Activated CD4-positive, alpha-beta T cell treated with anti-CD3 and anti-CD28 coated beads, Interleukin-2, amount 10 ng/mL, durations not matched to agents 24 days and 14 days (primary cell): Measurements from ENCODE around the gene RAB5B. TPM values are rescaled to one million over a fixed set of nuclear protein-coding genes. Genes with fewer than 3 reads are reported as not detected.
A peak's percentile ranks its signal among the peaks of the same experiment; 100 is the strongest.
"Not testable (repeated sequence)": the region's sequence is repeated elsewhere in the genome, so short reads cannot be mapped to it uniquely, and the experiment has no call there.

ENCODE experiments used
- DNase-seq: peaks from one replicate; pipeline ENCODE4 v3.0.0; 2022
- H3K27ac Mint-ChIP-seq: one replicate; pipeline ENCODE4 v1.8.0; 2022; ENCODE audit warnings: mild to moderate bottlenecking, mixed read lengths
- H3K27me3 Mint-ChIP-seq: one replicate; pipeline ENCODE4 v1.8.0; 2022; ENCODE audit warnings: mixed read lengths
- H3K36me3 Mint-ChIP-seq: one replicate; pipeline ENCODE4 v1.8.0; 2022; ENCODE audit warnings: low read depth, mild to moderate bottlenecking, mixed read lengths
- H3K4me1 Mint-ChIP-seq: one replicate; pipeline ENCODE4 v1.8.0; 2021; ENCODE audit warnings: mixed read lengths
- H3K4me3 Mint-ChIP-seq: one replicate; pipeline ENCODE4 v1.8.0; 2022; ENCODE audit warnings: mild to moderate bottlenecking, moderate library complexity, mixed read lengths
- H3K9me3 Mint-ChIP-seq: one replicate; pipeline ENCODE4 v1.8.0; 2021; ENCODE audit warnings: mixed read lengths
- intact Hi-C: fragments of 100-400 bp; cut with micrococcal nuclease; formaldehyde crosslinking; loops from one replicate; pipeline ENCODE4 v1.15.1; 2023
- total RNA-seq: library from RNA; stranded (reverse); gene quantifications from 2 replicates; pipeline ENCODE4 v1.2.3, GENCODE V29; 2022

Gene RAB5B
- total RNA-seq, 1 donor from 2014 or later: 40.2 TPM

DNA sequence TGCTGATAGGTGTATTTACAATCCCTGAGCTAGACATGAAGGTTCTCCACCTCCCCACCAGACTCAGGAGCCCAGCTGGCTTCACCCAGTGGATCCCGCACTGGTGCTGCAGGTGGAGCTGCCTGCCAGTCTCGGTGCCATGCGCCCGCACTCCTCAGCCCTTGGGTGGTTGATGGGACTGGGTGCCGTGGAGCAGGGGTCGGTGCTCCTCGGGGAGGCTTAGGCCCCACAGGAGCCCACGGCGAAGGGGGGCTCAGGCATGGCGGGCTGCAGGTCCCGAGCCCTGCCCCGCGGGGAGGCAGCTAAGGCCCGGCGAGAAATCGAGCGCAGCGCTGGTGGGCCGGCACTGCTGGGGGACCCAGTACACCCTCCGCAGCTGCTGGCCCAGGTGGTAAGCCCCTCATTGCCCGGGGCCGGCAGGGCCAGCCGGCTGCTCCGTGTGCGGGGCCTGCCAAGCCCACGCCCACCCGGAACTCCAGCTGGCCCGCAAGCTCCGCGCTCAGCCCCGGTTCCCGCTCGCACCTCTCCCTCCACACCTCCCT lies 26.2 kb downstream of the RAB5B start:
- H3K27me3 Mint-ChIP-seq, H3K9me3 Mint-ChIP-seq, DNase-seq, H3K4me3 Mint-ChIP-seq, intact Hi-C loops, H3K36me3 Mint-ChIP-seq, H3K27ac Mint-ChIP-seq: not testable (repeated sequence)
- peaks cover 26% of the 10 kb centered on the region for H3K4me1 Mint-ChIP-seq

DNA sequence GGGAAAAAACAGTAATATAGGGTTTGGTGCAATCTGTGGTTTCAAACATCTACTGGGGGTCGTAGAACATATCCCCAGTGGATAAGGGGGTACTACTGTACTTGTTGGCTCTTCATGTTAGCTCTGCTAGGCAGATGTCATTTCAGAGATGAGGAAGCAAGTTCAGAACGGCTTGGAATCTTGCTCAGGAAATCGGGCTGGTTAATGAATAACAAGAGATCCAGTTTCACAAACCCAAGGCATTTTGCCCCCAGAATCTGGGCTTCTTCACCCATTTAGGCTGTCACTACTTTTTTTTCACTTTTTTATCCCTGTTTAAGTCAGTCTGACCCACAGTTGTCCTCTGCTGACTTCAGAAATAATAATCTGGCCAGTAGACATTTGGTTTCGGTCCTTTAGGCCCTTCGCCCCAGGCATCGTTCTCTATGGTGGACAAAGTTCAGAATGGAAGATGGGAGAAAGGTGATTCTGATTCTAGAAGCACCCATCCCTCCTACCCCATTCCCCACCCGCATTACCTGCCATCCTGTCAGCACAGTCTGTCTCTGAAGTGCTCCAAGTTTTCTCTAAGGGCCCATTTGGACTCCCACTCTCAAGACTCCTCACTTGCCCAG lies 27.7 kb downstream of the RAB5B start:
- no peak for DNase-seq
- Mint-ChIP-seq H3K4me3 (no peak overlapping the region), H3K36me3 (no peaks in the 10 kb centered on the region), H3K27ac (no peak overlapping the region), H3K27me3 (no peaks in the 10 kb centered on the region), H3K9me3 (no peaks in the 10 kb centered on the region), H3K4me1 (peaks cover 26% of the 10 kb centered on the region)
- intact Hi-C loops: no loop called here

DNA sequence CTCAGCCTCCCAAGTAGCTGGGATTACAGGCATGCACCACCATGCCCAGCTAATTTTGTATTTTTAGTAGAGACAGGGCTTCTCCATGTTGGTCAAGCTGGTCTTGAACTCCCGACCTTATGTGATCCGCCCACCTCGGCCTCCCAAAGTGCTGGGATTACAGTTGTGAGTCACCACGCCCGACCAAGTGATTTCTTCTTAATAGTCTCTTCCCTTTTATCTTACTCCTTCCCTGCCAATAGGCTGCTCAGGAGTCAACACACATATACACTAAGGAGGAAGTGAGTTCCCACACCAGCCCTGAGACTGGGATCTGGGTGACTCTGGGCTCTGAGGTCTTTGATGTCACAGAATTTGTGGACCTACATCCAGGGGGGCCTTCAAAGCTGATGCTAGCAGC lies 29.5 kb downstream of the RAB5B start:
- H3K27me3 Mint-ChIP-seq, H3K27ac Mint-ChIP-seq, DNase-seq, H3K4me3 Mint-ChIP-seq, intact Hi-C loops, H3K9me3 Mint-ChIP-seq, H3K36me3 Mint-ChIP-seq: not testable (repeated sequence)
- peaks cover 24% of the 10 kb centered on the region for H3K4me1 Mint-ChIP-seq

DNA sequence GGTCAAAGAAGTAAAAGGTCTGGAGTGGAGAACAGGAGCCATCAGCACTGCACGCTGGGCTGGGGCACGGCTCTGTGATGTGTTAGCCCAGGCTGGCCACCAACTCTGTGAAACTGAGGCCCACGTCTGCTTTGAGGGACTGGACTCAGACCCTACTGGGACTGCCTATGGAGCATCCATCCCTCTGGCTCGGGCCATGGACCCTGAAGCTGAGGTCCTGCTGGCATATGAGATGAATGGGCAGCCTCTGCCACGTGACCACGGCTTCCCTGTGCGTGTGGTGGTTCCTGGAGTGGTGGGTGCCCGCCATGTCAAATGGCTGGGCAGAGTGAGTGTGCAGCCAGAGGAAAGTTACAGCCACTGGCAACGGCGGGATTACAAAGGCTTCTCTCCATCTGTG lies 30.3 kb downstream of the RAB5B start:
- no peak for DNase-seq
- peak overlapping the region; percentile 59 for H3K27ac Mint-ChIP-seq

DNA sequence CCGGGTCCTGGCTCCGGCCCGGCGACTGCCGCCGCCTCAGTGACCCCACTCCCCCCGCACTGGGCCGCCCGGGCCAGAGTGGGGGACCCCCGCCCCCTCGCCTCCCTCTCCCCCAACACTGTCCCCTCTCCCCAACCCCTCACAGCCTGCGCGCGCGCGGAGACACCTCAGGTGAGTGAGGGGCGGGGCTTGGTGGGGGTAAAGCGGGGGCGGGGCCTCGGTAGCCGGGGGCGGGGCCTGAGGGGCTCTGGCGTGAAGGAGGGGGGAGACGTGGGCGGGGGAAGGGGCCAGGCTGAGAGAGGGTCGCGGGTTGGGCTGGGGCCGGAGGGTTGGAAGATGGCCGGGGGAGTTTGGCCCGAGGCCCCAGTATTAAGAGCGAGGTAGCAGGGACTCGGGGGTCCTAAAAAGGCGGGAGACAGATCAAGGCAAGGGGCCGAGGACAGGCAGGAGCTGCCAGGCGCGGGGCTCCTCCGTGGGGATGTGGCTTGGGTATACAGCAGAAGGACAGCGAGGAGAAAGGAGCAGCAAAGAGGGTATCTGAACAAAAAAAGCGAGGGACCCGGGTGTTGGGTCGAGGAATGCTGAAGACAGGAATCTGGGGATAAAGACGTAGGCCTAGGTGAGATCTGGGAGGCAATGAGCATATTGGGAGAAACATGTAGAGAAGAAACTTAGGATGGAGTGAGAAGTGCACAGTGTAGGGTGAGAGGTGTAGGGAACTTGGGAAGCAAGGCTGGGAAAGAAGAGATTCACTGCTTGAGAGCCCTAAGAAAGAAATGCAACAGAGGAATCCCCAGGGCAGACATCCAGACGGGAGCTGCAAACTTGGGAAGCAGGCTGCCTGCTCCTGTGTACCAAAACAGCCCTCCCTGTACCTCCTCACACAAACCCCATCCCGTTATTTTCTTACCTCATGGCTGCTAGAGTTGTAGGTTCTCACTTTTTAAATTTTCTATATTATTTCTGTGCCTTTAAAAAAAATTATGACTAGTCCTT lies 34.0 kb downstream of the RAB5B start:
- Mint-ChIP-seq H3K36me3 (peaks cover 8% of the 10 kb centered on the region), H3K4me3 (peak overlapping the region; percentile 87), H3K27me3 (no peaks in the 10 kb centered on the region), H3K9me3 (no peaks in the 10 kb centered on the region), H3K27ac (peak overlapping the region; percentile 82), H3K4me1 (peaks cover 32% of the 10 kb centered on the region)
- peak; percentile 89 for DNase-seq
- intact Hi-C loops: loop anchor here (2.0 kb wide), 1 partner anchor 13 kb away; the partner anchor contains the start of gene IKZF4

More for the DNA sequence above, 30.3 kb downstream of the RAB5B start:
- peaks cover 27% of the 10 kb centered on the region for H3K4me1 Mint-ChIP-seq
- intact Hi-C loops: no loop called here
- no peaks in the 10 kb centered on the region for H3K36me3 Mint-ChIP-seq
- no peak overlapping the region for H3K4me3 Mint-ChIP-seq
- H3K9me3 Mint-ChIP-seq: no peaks in the 10 kb centered on the region
- no peaks in the 10 kb centered on the region for H3K27me3 Mint-ChIP-seq

DNA sequence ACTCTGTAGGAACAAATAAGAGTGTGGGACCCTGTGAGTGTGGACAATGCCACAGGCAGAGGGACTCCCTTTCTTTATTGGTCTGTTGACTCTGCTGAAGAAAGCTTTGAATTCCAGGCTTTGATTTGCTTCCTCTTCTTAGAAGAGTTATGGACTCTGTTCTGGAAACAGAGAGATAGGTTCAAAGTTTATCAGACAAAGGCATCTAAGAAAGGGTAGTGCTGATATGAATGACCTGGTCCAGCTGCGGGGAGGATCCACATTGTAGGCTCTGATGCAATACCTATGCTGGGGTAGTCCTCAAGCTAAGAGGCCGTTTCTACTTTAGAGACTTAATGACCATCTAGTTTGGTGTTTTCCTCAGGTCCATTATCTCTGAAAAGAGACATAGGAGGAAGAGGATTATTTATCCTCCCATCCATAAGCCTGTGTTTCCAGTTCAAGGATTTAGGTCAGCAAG lies 36.3 kb downstream of the RAB5B start:
- no peak overlapping the region for H3K27ac Mint-ChIP-seq
- no peak overlapping the region for H3K4me3 Mint-ChIP-seq
- intact Hi-C loops: no loop called here

DNA sequence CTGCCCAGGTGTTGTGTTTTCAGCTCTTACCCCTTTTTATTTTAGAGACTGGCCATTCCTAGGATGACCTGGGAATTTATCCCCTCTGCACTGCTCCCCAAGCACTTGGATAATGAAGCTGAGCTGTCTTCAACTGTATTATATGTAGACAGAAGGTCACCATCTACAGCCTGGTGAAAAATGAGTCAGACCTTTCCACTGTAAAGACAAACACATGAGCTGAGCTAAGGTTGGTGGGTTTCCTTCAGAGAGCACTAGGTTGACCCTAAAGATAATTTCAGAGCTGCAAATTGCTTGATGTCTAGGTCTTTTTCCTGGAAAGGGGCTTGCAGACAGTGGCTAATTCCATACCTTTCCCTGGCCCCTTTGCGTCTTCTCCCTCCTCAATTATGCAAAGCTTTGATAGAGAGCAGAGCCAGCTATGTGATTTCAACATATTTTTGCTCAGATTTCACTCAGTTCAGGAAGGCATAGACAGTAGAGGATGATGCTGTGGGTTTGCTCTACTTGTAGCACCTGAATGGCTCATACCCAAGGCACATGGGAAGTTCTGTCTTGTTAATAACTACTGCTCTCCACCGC lies 37.7 kb downstream of the RAB5B start:
- Mint-ChIP-seq H3K4me1 (peaks cover 30% of the 10 kb centered on the region), H3K27me3 (no peaks in the 10 kb centered on the region), H3K4me3 (no peak overlapping the region), H3K27ac (no peak overlapping the region), H3K9me3 (no peaks in the 10 kb centered on the region), H3K36me3 (peaks cover 12% of the 10 kb centered on the region)
- DNase-seq: no peak
- intact Hi-C loops: no loop called here

More for the DNA sequence above, 36.3 kb downstream of the RAB5B start:
- Mint-ChIP-seq H3K9me3 (no peaks in the 10 kb centered on the region), H3K36me3 (peaks cover 11% of the 10 kb centered on the region), H3K27me3 (no peaks in the 10 kb centered on the region), H3K4me1 (peaks cover 34% of the 10 kb centered on the region)
- no peak for DNase-seq

DNA sequence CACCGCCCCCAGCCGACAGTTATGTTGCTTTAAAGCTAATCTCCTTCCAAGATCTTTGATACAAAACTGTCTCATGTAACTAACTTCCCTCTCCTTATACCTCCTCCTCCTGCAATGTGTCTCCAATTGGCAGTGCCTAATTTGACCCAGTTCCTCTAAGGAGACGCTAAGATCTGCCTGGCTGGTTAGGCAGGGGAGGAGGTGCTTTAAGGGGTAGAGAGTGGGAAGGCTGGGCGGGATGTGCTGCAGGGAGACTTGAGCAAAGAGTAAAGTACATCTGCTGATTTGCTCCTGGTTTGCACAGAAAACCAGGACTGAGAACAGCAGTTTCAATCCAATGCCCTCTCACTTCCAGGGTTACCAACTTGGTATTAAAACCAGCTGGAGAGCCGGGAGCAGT lies 39.6 kb downstream of the RAB5B start:
- no peak overlapping the region for H3K4me3 Mint-ChIP-seq
- no peaks in the 10 kb centered on the region for H3K27me3 Mint-ChIP-seq
- H3K4me1 Mint-ChIP-seq: peaks cover 24% of the 10 kb centered on the region
- H3K27ac Mint-ChIP-seq: no peak overlapping the region
- intact Hi-C loops: no loop called here
- H3K36me3 Mint-ChIP-seq: peaks cover 18% of the 10 kb centered on the region
- DNase-seq: no peak
- no peaks in the 10 kb centered on the region for H3K9me3 Mint-ChIP-seq

DNA sequence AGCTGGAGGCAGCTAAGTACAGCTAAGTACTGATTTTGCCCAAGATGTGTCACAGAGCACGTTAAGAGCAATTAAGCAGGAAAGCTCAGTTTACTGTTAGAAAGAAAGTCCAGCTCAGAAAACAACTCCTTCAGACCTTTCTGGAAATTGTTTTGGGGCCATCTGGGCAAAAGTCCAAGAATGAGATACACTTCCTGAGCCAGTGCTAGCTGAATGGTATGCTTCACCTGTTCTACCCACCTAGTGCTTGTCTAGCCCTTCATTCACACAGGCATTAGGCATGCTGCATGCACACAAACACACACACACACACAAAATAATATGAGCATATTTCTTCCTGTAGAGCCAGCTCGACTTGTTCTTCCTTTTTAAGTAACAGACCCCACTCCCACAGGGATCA lies 40.3 kb downstream of the RAB5B start:
- H3K9me3 Mint-ChIP-seq: no peaks in the 10 kb centered on the region
- H3K4me1 Mint-ChIP-seq: peaks cover 20% of the 10 kb centered on the region
- H3K27ac Mint-ChIP-seq: no peak overlapping the region
- no peak for DNase-seq
- peaks cover 18% of the 10 kb centered on the region for H3K36me3 Mint-ChIP-seq
- intact Hi-C loops: no loop called here
- H3K27me3 Mint-ChIP-seq: no peaks in the 10 kb centered on the region
- no peak overlapping the region for H3K4me3 Mint-ChIP-seq

DNA sequence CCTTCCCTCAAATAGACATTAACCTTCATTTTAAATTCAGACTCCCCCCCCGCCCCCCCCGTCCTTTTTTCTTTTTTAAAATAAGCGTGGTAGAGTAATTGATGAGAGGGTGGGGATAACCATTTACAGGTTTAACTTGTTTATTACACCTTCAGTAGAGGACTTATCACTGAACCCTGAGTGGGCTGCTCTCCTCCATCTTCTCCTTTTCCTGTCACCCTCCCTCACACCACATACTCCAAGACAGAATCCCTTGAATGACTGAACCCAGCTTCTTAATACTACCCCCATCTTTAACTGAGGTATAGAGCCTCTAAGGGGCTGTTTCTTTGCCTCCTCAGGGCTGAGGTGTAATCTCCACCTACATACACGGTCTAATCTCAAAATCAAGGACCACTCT lies 43.3 kb downstream of the RAB5B start:
- Mint-ChIP-seq H3K27ac (no peak overlapping the region), H3K4me1 (peaks cover 34% of the 10 kb centered on the region), H3K36me3 (peaks cover 21% of the 10 kb centered on the region), H3K4me3 (no peak overlapping the region), H3K27me3 (no peaks in the 10 kb centered on the region), H3K9me3 (no peaks in the 10 kb centered on the region)
- no peak for DNase-seq
- intact Hi-C loops: no loop called here

DNA sequence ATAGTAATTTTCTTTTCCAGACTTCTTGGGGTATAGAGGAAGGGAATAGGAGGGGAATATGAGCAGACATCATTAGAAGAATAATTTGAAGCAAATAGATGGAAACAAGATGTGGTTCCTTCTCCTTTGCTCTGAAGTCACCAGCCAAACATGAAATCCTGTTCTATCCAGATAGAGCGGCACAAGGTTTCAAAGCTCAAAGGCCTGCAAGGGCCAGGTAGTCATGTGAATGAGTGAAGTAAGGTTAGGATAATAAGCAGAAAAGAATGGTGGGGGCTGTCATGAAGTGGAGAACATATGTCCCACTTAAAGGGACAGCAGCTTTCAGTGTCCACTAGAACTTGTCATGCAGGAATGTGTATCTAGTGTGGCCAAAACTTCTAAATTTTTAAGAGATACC lies 44.5 kb downstream of the RAB5B start:
- intact Hi-C loops: no loop called here
- no peaks in the 10 kb centered on the region for H3K9me3 Mint-ChIP-seq
- H3K27ac Mint-ChIP-seq: no peak overlapping the region
- peaks cover 18% of the 10 kb centered on the region for H3K36me3 Mint-ChIP-seq
- no peaks in the 10 kb centered on the region for H3K27me3 Mint-ChIP-seq
- peaks cover 43% of the 10 kb centered on the region for H3K4me1 Mint-ChIP-seq
- DNase-seq: no peak
- no peak overlapping the region for H3K4me3 Mint-ChIP-seq

DNA sequence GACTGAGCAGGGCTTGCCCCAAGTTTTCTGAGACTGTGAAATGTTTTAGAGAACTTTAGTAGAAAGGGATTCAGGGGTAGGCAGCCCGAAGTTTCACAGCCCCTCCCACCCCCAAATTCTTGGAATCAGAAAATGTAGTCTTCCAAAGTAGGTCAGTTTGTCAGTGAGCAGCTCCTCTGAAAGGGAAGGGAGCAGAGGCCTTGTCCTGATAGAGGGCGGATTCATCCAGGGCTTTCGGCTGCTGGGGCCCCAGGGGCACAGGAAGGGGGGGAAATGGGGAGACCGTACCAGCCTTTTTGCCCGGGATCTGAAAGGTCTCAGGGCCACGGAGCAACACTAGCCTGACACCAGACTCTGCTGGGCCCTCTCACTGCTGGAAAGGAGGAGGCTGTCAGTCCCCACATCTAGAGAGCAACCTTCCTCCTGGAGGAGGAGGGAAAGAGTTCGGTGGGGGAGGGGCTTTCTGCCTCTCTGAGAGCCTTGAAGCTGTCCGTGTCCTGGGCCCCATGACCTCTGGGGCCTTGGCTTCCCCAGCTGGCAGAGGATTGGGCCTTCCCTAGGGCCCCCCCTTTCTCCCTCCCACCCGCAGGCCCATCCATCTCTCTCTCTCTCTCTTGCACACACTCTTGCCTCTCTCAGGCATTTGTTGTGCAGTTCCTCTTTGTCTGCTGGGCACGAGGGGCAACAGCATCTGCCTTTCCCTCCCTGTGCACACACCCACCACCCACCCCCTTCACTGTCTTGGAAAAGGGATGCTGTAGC lies 46.7 kb downstream of the RAB5B start, which contains the start of gene IKZF4:
Gene IKZF4 (plus strand): TSS at position 621 of the 762 bp plus-strand sequence. CDS start 451 bp downstream, outside the sequence.
- peak; percentile 77 for DNase-seq
- peak within 1 kb of the TSS; percentile 99 for H3K27ac Mint-ChIP-seq
- peaks cover 24% of the 10 kb centered on the region for H3K36me3 Mint-ChIP-seq
- intact Hi-C loops: loop anchor here (1.0 to 2.0 kb wide), 3 partner anchors 14 to 47 kb away; partner anchors contain the start of gene RPS26
- H3K27me3 Mint-ChIP-seq: no peaks in the 10 kb centered on the region
- H3K4me1 Mint-ChIP-seq: peaks cover 47% of the 10 kb centered on the region
- peak within 1 kb of the TSS; percentile 100 for H3K4me3 Mint-ChIP-seq
- H3K9me3 Mint-ChIP-seq: no peaks in the 10 kb centered on the region
